ENCODE results near the gene GOLGA3.
A peak's percentile ranks its signal among the peaks of the same experiment; 100 is the strongest.
"Not testable (repeated sequence)": the region's sequence is repeated elsewhere in the genome, so short reads cannot be mapped to it uniquely, and the experiment has no call there.

Gene GOLGA3

GRCh38 chr12:132761921-132762583, 66.6 kb downstream of the GOLGA3 start:
- peak overlapping the region; percentile 67 for H3K4me3 ChIP-seq (ENCODE audit: low read length)
- peak; percentile 65 for DNase-seq (ENCODE audit: low read depth, low spot score)

- DNase-seq (ENCODE audit: low read depth, low spot score): peak; percentile 54
- peak within 1 kb of the TSS; percentile 68 for H3K4me3 ChIP-seq (ENCODE audit: low read length)
Observed at GRCh38 chr12:132761032-132761920, 67.4 kb downstream of the GOLGA3 start, which contains the start of gene ANKLE2. TSS of gene ANKLE2 (minus strand) at chr12:132761832. CDS start at chr12:132761798, 34 bp downstream.

GRCh38 chr12:132759359-132759758, 69.3 kb downstream of the GOLGA3 start:
- DNase-seq (ENCODE audit: low read depth, low spot score): no peak
- no peak overlapping the region for H3K4me3 ChIP-seq (ENCODE audit: low read length)

GRCh38 chr12:132758825-132759224, 69.8 kb downstream of the GOLGA3 start:
- DNase-seq (ENCODE audit: low read depth, low spot score): not testable (repeated sequence)

GRCh38 chr12:132754160-132754932, 74.3 kb downstream of the GOLGA3 start:
- H3K4me3 ChIP-seq (ENCODE audit: low read length): no peak overlapping the region
- no peak for DNase-seq (ENCODE audit: low read depth, low spot score)

More at GRCh38 chr12:132758825-132759224, 69.8 kb downstream of the GOLGA3 start:
- not testable (repeated sequence) for H3K4me3 ChIP-seq (ENCODE audit: low read length)

GRCh38 chr12:132753670-132754069, 75.0 kb downstream of the GOLGA3 start:
- H3K4me3 ChIP-seq (ENCODE audit: low read length); DNase-seq (ENCODE audit: low read depth, low spot score): not testable (repeated sequence)

- no peak for DNase-seq (ENCODE audit: low read depth, low spot score)
- H3K4me3 ChIP-seq (ENCODE audit: low read length): no peak overlapping the region
Observed at GRCh38 chr12:132748319-132748718, 80.3 kb downstream of the GOLGA3 start.

GRCh38 chr12:132747896-132748295, 80.8 kb downstream of the GOLGA3 start:
- H3K4me3 ChIP-seq (ENCODE audit: low read length): no peak overlapping the region
- DNase-seq (ENCODE audit: low read depth, low spot score): no peak

GRCh38 chr12:132747395-132747794, 81.3 kb downstream of the GOLGA3 start:
- no peak overlapping the region for H3K4me3 ChIP-seq (ENCODE audit: low read length)
- DNase-seq (ENCODE audit: low read depth, low spot score): no peak

- no peak overlapping the region for H3K4me3 ChIP-seq (ENCODE audit: low read length)
- DNase-seq (ENCODE audit: low read depth, low spot score): no peak
Observed at GRCh38 chr12:132746613-132747012, 82.1 kb downstream of the GOLGA3 start.

- H3K4me3 ChIP-seq (ENCODE audit: low read length): no peak overlapping the region
- no peak for DNase-seq (ENCODE audit: low read depth, low spot score)
Observed at GRCh38 chr12:132743831-132744230, 84.8 kb downstream of the GOLGA3 start.

GRCh38 chr12:132741620-132742019, 87.0 kb downstream of the GOLGA3 start:
- no peak overlapping the region for H3K4me3 ChIP-seq (ENCODE audit: low read length)
- no peak for DNase-seq (ENCODE audit: low read depth, low spot score)

- no peak overlapping the region for H3K4me3 ChIP-seq (ENCODE audit: low read length)
- no peak for DNase-seq (ENCODE audit: low read depth, low spot score)
Observed at GRCh38 chr12:132740652-132741051, 88.0 kb downstream of the GOLGA3 start.

- DNase-seq (ENCODE audit: low read depth, low spot score): no peak
- H3K4me3 ChIP-seq (ENCODE audit: low read length): no peak overlapping the region
Observed at GRCh38 chr12:132740313-132740646, 88.4 kb downstream of the GOLGA3 start.

- DNase-seq (ENCODE audit: low read depth, low spot score): no peak
- no peak overlapping the region for H3K4me3 ChIP-seq (ENCODE audit: low read length)
Observed at GRCh38 chr12:132739600-132740312, 88.9 kb downstream of the GOLGA3 start.

GRCh38 chr12:132736913-132737312, 91.8 kb downstream of the GOLGA3 start:
- no peak overlapping the region for H3K4me3 ChIP-seq (ENCODE audit: low read length)
- no peak for DNase-seq (ENCODE audit: low read depth, low spot score)

GRCh38 chr12:132736378-132736777, 92.3 kb downstream of the GOLGA3 start:
- no peak for DNase-seq (ENCODE audit: low read depth, low spot score)
- H3K4me3 ChIP-seq (ENCODE audit: low read length): no peak overlapping the region

- no peak overlapping the region for H3K4me3 ChIP-seq (ENCODE audit: low read length)
- no peak for DNase-seq (ENCODE audit: low read depth, low spot score)
Observed at GRCh38 chr12:132735496-132735895, 93.2 kb downstream of the GOLGA3 start.

GRCh38 chr12:132734206-132734605, 94.5 kb downstream of the GOLGA3 start:
- DNase-seq (ENCODE audit: low read depth, low spot score): no peak
- no peak overlapping the region for H3K4me3 ChIP-seq (ENCODE audit: low read length)

Data from Jurkat, Clone E6-1 (cell line).